K562 (cell line): ENCODE measurements around the gene MON2.

ENCODE experiments used
- CTCF ChIP-seq, 3 experiments: IDR thresholded peaks in 2 of 3; conservative IDR thresholded peaks in 1 of 3; 2 replicates each; pipeline ENCODE4 v1.5.1; 2011 to 2012; ENCODE audit warnings: low read length in 3 of 3, mild to moderate bottlenecking in 3 of 3, control low read depth in 2 of 3, improper control_type of control experiment in 1 of 3, inconsistent platforms in 1 of 3, low read depth in 1 of 3, mixed read lengths in 1 of 3, moderate library complexity in 1 of 3; ENCODE audit not compliant: insufficient read depth in 2 of 3
- HCFC1 ChIP-seq: IDR thresholded peaks from 2 replicates; pipeline ENCODE4 v1.6.1; 2012; ENCODE audit warnings: low read depth, low read length, improper control_type of control experiment
- MAZ ChIP-seq, 2 experiments: fragments of 450-650 bp in 1 of 2; sonication (generic) in 1 of 2; formaldehyde crosslinking; IDR thresholded peaks in 1 of 2; conservative IDR thresholded peaks in 1 of 2; 2 replicates each; pipeline versions ENCODE4 v1.4.0 to v1.5.0; 2020; ENCODE audit warnings: mild to moderate bottlenecking in 1 of 2, missing genetic modification reagents in 1 of 2
- MXD1 ChIP-seq: fragments of 250-450 bp; sonication (Bioruptor Pico); IDR thresholded peaks from 2 replicates; pipeline ENCODE4 v1.8.0; 2021; ENCODE audit warnings: borderline replicate concordance, mild to moderate bottlenecking, moderate library complexity; ENCODE audit not compliant: poor library complexity, severe bottlenecking
- U2AF1 ChIP-seq: fragments of 200-400 bp; formaldehyde crosslinking; optimal IDR thresholded peaks from 2 replicates; pipeline ENCODE3; 2017; ENCODE audit warnings: mild to moderate bottlenecking, low read depth, low read length, moderate library complexity

- TF ChIP-seq CTCF (IDR thresholded peaks at IDR 0.05 in 2 of 3, conservative IDR thresholded peaks at IDR 0.05 in 1 of 3; ENCODE audit: insufficient read depth in 2 of 3, low read depth in 1 of 3, low read length in 3 of 3) = no peak
- no peak for TF ChIP-seq MAZ (CRISPR knock-in tag; conservative IDR thresholded peaks at IDR 0.05 in 1 of 2, IDR thresholded peaks at IDR 0.05 in 1 of 2)
- no peak for TF ChIP-seq HCFC1
- no peak for TF ChIP-seq MXD1
- no peak for TF ChIP-seq U2AF1
These were observed 96.2 kb downstream of the MON2 start for GRCh38 chr12:62562846-62563245.
